Measurements from ENCODE around the gene USP33. TPM values are rescaled to one million over a fixed set of nuclear protein-coding genes. Genes with fewer than 3 reads are reported as not detected.
"Not testable (repeated sequence)": the region's sequence is repeated elsewhere in the genome, so short reads cannot be mapped to it uniquely, and the experiment has no call there.

The USP33 gene
- total RNA-seq, 4 donors from 2014 or later, result 50.9 to 90.5 (median 69.4) TPM

GRCh38 chr1:77796695-77797405 is 37.2 kb upstream of the USP33 start:
- Histone ChIP-seq H3K27ac (no peak overlapping the region), H3K36me3 (peaks cover 0 to 9% (median 0%) of the 10 kb centered on the region in 4 donors), H3K4me3 (no peak overlapping the region), H3K4me1 (no peaks in the 10 kb centered on the region), H3K27me3 (no peaks in the 10 kb centered on the region), H3K9me3 (no peaks in the 10 kb centered on the region)
- intact Hi-C loops (cut with DNase I; ENCODE audit: low total_unique reads), result no loop called here
- no peak for DNase-seq
- WGBS, 2 donors (ENCODE audit: low coverage in 1 of 2), result 57 to 82% methylated on average over 5 of the region's 5 CpGs
- in situ Hi-C loops (cut with MboI; ENCODE audit: low pct_ligation_motif_present in 1 of 4, low pct_unique_long_range_greater_than_20kb in 1 of 4, low sequenced_read_pairs in 3 of 4), result no loop called here
- no peak for TF ChIP-seq EP300 (IDR thresholded peaks at IDR 0.05; ENCODE audit: low read depth)
- TF ChIP-seq POLR2AphosphoS5 (IDR thresholded peaks at IDR 0.05), result no peak
- no peak for TF ChIP-seq POLR2A (IDR thresholded peaks at IDR 0.05)
- TF ChIP-seq, protein P1, sequence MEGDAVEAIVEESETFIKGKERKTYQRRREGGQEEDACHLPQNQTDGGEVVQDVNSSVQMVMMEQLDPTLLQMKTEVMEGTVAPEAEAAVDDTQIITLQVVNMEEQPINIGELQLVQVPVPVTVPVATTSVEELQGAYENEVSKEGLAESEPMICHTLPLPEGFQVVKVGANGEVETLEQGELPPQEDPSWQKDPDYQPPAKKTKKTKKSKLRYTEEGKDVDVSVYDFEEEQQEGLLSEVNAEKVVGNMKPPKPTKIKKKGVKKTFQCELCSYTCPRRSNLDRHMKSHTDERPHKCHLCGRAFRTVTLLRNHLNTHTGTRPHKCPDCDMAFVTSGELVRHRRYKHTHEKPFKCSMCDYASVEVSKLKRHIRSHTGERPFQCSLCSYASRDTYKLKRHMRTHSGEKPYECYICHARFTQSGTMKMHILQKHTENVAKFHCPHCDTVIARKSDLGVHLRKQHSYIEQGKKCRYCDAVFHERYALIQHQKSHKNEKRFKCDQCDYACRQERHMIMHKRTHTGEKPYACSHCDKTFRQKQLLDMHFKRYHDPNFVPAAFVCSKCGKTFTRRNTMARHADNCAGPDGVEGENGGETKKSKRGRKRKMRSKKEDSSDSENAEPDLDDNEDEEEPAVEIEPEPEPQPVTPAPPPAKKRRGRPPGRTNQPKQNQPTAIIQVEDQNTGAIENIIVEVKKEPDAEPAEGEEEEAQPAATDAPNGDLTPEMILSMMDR (IDR thresholded peaks at IDR 0.05), result no peak

DNA sequence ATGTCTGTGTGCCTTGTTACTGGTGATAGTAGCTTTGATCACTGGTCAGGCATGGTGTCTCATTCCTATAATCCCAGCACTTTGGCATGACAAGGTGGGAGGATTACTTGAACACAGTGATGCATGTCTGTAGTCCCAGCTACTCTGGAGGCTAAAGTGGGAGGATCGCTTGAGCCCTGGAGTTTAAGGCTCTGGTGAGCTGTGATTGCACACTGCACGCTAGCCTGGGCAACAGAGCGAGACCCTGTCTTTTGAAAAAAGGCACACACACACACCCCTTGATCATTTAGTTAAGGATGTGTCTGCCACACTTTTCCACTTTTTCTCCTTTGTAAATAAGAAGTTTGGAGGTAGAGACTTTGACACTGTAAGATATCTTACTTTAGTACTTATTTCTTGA is 34.9 kb upstream of the USP33 start:
- DNase-seq, result no peak
- H3K27me3 ChIP-seq, result no peaks in the 10 kb centered on the region
- WGBS, 2 donors (ENCODE audit: low coverage in 1 of 2), result 98% methylated on average over 3 of the region's 3 CpGs; no CpG with 5 or more reads in 1 of the 2 donors
- TF ChIP-seq EP300 (IDR thresholded peaks at IDR 0.05; ENCODE audit: low read depth) (no peak), POLR2A (IDR thresholded peaks at IDR 0.05) (no peak)
- TF ChIP-seq, protein P1 (IDR thresholded peaks at IDR 0.05), result no peak
- H3K4me3 ChIP-seq, result no peak overlapping the region
- no peaks in the 10 kb centered on the region for H3K9me3 ChIP-seq
- intact Hi-C loops (cut with DNase I; ENCODE audit: low total_unique reads) (no loop called here), in situ Hi-C loops (cut with MboI; ENCODE audit: low pct_ligation_motif_present in 1 of 4, low pct_unique_long_range_greater_than_20kb in 1 of 4, low sequenced_read_pairs in 3 of 4) (no loop called here)
- no peak overlapping the region for H3K27ac ChIP-seq
- H3K36me3 ChIP-seq, result no peaks in the 10 kb centered on the region
- H3K4me1 ChIP-seq, result no peaks in the 10 kb centered on the region

DNA sequence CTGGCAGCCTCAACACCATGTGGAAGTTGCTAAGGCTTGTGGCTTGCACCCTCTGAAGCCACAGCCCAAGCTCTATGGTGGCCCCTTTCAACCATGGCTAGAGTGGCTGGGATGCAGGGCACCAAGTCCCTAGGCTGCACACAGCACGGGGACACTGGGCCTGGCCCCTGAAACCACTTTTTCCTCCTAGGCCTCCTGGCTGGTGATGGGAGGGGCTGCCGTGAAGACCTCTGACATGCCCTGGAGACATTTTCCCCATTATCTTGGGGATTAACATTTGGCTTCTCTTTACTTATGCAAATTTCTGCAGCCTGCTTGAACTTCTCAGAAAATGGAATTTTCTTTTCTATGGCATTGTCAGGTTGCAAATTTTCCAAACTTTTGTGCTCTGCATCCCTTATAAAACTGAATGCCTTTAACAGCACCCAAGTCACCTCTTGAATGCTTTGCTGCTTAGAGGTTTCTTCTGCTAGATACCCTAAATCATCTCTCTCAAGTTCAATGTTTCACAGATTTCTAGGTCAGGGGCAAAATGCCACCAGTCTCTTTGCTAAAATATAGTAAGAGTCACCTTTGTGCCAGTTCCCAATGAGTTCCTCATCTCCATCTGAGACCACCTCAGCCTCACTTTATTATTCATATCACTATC is 26.6 kb upstream of the USP33 start:
- peaks cover 0 to 39% (median 2%) of the 10 kb centered on the region in 4 donors for H3K36me3 ChIP-seq
- H3K4me3 ChIP-seq; H3K9me3 ChIP-seq; in situ Hi-C loops (cut with MboI; ENCODE audit: low pct_ligation_motif_present in 1 of 4, low pct_unique_long_range_greater_than_20kb in 1 of 4, low sequenced_read_pairs in 3 of 4); H3K27me3 ChIP-seq; DNase-seq; H3K27ac ChIP-seq; intact Hi-C loops (cut with DNase I; ENCODE audit: low total_unique reads): not testable (repeated sequence)
- 100% methylated on average over 2 of the region's 2 CpGs; no CpG with 5 or more reads in 1 of the 2 donors for WGBS, 2 donors (ENCODE audit: low coverage in 1 of 2)
- peaks cover 0 to 13% (median 0%) of the 10 kb centered on the region in 4 donors for H3K4me1 ChIP-seq

- no peak for TF ChIP-seq POLR2A (IDR thresholded peaks at IDR 0.05)
- TF ChIP-seq, protein P1 (IDR thresholded peaks at IDR 0.05), result no peak
- no peak for TF ChIP-seq EP300 (IDR thresholded peaks at IDR 0.05; ENCODE audit: low read depth)
- no peak for TF ChIP-seq POLR2AphosphoS5 (IDR thresholded peaks at IDR 0.05)
- 32 to 56% methylated on average over 2 of the region's 2 CpGs for WGBS, 2 donors (ENCODE audit: low coverage in 1 of 2)
- H3K4me1 ChIP-seq, result peaks cover 0 to 34% (median 2%) of the 10 kb centered on the region in 4 donors
- intact Hi-C loops (cut with DNase I; ENCODE audit: low total_unique reads), result no loop called here
- H3K4me3 ChIP-seq, result no peak overlapping the region
- in situ Hi-C loops (cut with MboI; ENCODE audit: low pct_ligation_motif_present in 1 of 4, low pct_unique_long_range_greater_than_20kb in 1 of 4, low sequenced_read_pairs in 3 of 4), result no loop called here
- no peak overlapping the region for H3K27ac ChIP-seq
- no peak for DNase-seq
- H3K9me3 ChIP-seq, result no peaks in the 10 kb centered on the region
- H3K36me3 ChIP-seq, result peaks cover 0 to 30% (median 2%) of the 10 kb centered on the region in 4 donors
- no peaks in the 10 kb centered on the region for H3K27me3 ChIP-seq
Observed at GRCh38 chr1:77783141-77783540, 23.5 kb upstream of the USP33 start.
